ENCODE data around the gene BTBD7. TPM values are rescaled to one million over a fixed set of nuclear protein-coding genes. Genes with fewer than 3 reads are reported as not detected.
A peak's percentile ranks its signal among the peaks of the same experiment; 100 is the strongest.
"Not testable (repeated sequence)": the region's sequence is repeated elsewhere in the genome, so short reads cannot be mapped to it uniquely, and the experiment has no call there.

Gene BTBD7
- total RNA-seq, 4 donors from 2014 or later = 17.9 to 30.5 (median 20.9) TPM

DNA sequence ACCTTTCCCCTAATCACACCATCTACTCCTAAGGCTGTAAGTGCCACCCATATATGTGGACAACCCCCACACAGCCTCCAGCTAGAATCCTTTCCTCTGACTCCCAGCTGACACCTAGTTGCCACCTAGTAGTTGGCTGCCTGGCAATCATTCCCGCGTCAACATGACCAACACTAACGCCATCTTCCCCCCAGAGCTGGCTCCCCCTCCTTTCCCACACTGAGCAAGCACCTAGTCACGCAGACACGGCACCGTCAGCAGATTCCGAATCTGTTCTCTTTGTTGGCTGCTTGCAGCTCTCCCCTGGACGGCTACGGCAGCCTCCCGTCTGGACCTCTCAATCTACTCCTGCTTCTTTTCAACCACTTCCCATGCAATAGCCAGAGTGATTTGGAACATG lies 98.0 kb downstream of the BTBD7 start:
- no peaks in the 10 kb centered on the region for H3K27me3 ChIP-seq
- intact Hi-C loops (cut with DNase I) = no loop called here
- no peak for DNase-seq
- H3K4me1 ChIP-seq = peaks cover 0 to 16% (median 0%) of the 10 kb centered on the region in 3 donors
- no peaks in the 10 kb centered on the region for H3K9me3 ChIP-seq
- no peak for TF ChIP-seq POLR2A (IDR thresholded peaks at IDR 0.05)
- TF ChIP-seq, protein P1, sequence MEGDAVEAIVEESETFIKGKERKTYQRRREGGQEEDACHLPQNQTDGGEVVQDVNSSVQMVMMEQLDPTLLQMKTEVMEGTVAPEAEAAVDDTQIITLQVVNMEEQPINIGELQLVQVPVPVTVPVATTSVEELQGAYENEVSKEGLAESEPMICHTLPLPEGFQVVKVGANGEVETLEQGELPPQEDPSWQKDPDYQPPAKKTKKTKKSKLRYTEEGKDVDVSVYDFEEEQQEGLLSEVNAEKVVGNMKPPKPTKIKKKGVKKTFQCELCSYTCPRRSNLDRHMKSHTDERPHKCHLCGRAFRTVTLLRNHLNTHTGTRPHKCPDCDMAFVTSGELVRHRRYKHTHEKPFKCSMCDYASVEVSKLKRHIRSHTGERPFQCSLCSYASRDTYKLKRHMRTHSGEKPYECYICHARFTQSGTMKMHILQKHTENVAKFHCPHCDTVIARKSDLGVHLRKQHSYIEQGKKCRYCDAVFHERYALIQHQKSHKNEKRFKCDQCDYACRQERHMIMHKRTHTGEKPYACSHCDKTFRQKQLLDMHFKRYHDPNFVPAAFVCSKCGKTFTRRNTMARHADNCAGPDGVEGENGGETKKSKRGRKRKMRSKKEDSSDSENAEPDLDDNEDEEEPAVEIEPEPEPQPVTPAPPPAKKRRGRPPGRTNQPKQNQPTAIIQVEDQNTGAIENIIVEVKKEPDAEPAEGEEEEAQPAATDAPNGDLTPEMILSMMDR (IDR thresholded peaks at IDR 0.05) = no peak
- WGBS, 2 donors = 36 to 53% methylated on average over 10 of the region's 10 CpGs
- no peak overlapping the region for H3K4me3 ChIP-seq
- peaks cover 0 to 2% (median under 1%) of the 10 kb centered on the region in 3 donors for H3K36me3 ChIP-seq
- H3K27ac ChIP-seq = no peak overlapping the region

DNA sequence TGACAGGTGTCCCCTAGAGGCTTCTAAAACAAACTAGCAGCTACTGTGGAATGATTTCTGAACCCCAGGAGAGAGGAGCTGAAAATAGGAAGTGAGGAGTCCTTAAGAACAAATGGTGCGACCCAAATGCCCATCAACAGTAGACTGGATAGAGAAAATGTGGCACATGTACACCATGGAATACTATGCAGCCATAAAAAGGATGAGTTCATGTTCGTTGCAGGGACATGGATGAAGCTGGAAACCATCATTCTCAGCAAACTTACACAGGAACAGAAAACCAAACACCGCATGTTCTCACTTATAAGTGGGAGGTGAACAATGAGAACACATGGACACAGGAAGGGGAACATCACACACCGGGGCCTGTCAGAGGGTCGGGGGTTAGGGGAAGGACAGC lies 99.8 kb downstream of the BTBD7 start:
- H3K27me3 ChIP-seq; DNase-seq; H3K27ac ChIP-seq; H3K4me3 ChIP-seq; H3K9me3 ChIP-seq; intact Hi-C loops (cut with DNase I): not testable (repeated sequence)
- 86 to 90% methylated on average over 5 of the region's 5 CpGs for WGBS, 2 donors
- Histone ChIP-seq H3K4me1 (peaks cover 0 to 16% (median 0%) of the 10 kb centered on the region in 3 donors), H3K36me3 (peaks cover 0 to 10% (median 0%) of the 10 kb centered on the region in 3 donors)

DNA sequence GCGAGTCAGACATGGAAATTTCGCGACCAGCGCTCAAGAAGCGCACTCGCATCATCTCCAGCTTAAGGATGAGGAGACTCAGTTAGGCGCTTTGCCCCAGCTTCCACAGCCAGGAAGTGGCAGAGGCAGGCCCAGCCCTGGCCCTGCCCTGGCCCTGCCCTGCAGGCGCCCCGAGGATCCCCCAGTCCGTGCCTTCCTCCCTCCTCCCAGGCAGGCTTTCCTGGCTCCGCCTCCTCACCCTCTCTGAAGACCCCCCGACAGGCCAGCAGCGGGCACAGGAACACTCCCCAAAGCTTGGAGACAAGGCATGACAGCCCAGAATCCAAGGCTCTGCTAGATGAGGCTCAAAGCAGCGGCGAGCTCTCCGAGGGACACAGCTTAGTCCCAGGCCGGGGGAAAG lies 100.7 kb downstream of the BTBD7 start:
- no peaks in the 10 kb centered on the region for H3K27me3 ChIP-seq
- TF ChIP-seq, protein P1 (IDR thresholded peaks at IDR 0.05) = no peak
- TF ChIP-seq POLR2A (IDR thresholded peaks at IDR 0.05) = no peak
- peak overlapping the region in 2 of 4 donors; percentile 17 to 40 for H3K4me3 ChIP-seq
- H3K4me1 ChIP-seq = peaks cover 0 to 16% (median 0%) of the 10 kb centered on the region in 3 donors
- no peak for DNase-seq
- intact Hi-C loops (cut with DNase I) = no loop called here
- no peaks in the 10 kb centered on the region for H3K9me3 ChIP-seq
- H3K27ac ChIP-seq = no peak overlapping the region
- H3K36me3 ChIP-seq = peaks cover 0 to 20% (median 5%) of the 10 kb centered on the region in 3 donors
- 81 to 88% methylated on average over 5 to 9 of the region's 17 CpGs for whole genome bisulfite sequencing, 2 donors

DNA sequence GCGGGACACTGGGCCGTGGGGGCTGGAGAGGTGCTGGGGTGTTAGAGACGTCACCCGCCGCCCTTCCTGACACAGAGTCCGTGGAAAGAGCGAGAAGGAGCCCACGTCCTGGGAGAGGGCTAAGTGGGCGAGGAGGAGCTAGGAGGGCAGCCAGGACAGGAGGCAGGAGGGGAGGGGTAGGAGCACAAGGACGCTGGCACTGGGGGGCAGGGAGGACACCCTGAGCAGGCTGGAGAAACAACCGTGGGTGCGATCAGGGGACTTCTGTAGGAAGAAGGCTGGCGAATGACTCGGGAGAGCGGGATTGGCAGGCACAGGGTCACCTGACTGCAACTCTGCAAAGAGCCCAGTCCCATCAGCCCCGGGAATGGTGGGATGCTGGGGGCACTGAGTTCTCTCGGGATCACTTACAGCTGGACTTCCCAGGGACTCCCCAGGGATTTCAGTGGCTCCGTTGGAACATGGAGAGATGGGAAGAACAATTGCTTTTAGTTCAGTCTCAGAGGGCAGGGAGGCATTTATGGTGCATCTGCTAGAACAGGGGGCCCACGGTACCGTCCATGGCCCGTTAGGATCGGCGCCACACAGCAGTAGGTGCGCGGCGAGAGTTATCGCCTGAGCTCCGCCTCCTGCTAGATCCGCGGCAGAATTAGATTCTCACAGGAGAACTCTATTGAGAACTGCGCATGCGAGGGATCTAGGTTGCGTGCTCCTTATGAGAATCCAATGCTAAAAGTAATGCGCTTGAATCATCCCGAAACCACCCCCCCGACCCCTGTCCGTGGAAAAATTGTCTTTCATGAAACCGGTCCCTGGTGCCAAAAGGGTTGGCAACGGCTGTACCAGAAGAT lies 101.5 kb downstream of the BTBD7 start:
- H3K36me3 ChIP-seq = peaks cover 0 to 28% (median 6%) of the 10 kb centered on the region in 3 donors
- H3K27me3 ChIP-seq = no peaks in the 10 kb centered on the region
- intact Hi-C loops (cut with DNase I) = no loop called here
- peaks cover 0 to 16% (median 0%) of the 10 kb centered on the region in 3 donors for H3K4me1 ChIP-seq
- H3K27ac ChIP-seq = no peak overlapping the region
- H3K4me3 ChIP-seq = peak overlapping the region; percentile 16 to 61 (median 28)
- no peak for TF ChIP-seq POLR2A (IDR thresholded peaks at IDR 0.05)
- TF ChIP-seq, protein P1 (IDR thresholded peaks at IDR 0.05) = no peak
- DNase-seq = no peak
- H3K9me3 ChIP-seq = no peaks in the 10 kb centered on the region
- 15 to 50% methylated on average over 33 to 39 of the region's 39 CpGs for WGBS, 2 donors

DNA sequence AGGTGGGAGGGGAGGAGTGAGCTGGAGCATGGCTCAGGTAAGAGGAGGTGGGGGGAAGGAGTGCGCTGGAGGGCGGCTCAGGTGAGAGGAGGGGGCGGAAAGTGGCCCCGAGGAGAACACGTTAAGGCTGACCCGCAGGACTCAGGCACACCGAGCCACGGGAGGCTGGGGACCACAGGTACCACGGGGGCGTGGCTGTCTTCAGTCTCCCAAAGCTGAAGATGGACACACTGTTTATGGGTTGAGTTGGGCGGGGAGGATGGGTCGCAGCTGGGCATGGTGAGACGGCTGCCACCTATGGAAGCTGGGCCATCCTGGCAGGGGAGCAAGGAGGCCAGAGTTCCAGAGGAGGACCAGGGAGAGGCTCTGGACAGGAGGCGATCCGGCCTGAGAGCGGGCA lies 102.3 kb downstream of the BTBD7 start:
- WGBS, 2 donors = 88 to 92% methylated on average over 15 to 16 of the region's 16 CpGs

More for the DNA sequence above, 102.3 kb downstream of the BTBD7 start:
- H3K27me3 ChIP-seq = no peaks in the 10 kb centered on the region
- H3K9me3 ChIP-seq = no peaks in the 10 kb centered on the region
- TF ChIP-seq, protein P1 (IDR thresholded peaks at IDR 0.05) = no peak
- TF ChIP-seq POLR2A (IDR thresholded peaks at IDR 0.05) = no peak
- DNase-seq = no peak
- H3K27ac ChIP-seq = no peak overlapping the region
- peaks cover 0 to 36% (median 6%) of the 10 kb centered on the region in 3 donors for H3K36me3 ChIP-seq
- peaks cover 0 to 16% (median 0%) of the 10 kb centered on the region in 3 donors for H3K4me1 ChIP-seq
- no peak overlapping the region for H3K4me3 ChIP-seq
- intact Hi-C loops (cut with DNase I) = no loop called here
